ENCODE measurements around the gene DCAKD.

DNA sequence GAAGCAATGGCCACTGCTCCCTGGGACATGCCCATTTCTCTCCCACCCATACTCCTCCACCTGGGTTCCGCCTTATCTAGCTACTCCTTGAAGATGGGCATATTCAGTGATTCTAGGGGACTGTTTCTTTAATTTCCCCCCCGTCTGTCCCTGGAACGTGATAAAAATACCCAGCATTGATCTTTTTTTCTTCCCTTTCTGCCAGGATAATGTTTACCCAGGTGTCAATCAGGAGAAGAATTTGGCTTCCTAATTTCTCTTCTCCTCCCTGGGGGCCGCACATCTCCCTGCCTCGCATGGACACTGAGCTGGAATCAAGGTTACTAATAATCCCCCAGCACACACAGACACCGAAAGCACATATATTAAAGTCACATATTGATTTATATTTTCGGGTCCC lies 35.2 kb downstream of the DCAKD start:
- TF ChIP-seq, protein P1, sequence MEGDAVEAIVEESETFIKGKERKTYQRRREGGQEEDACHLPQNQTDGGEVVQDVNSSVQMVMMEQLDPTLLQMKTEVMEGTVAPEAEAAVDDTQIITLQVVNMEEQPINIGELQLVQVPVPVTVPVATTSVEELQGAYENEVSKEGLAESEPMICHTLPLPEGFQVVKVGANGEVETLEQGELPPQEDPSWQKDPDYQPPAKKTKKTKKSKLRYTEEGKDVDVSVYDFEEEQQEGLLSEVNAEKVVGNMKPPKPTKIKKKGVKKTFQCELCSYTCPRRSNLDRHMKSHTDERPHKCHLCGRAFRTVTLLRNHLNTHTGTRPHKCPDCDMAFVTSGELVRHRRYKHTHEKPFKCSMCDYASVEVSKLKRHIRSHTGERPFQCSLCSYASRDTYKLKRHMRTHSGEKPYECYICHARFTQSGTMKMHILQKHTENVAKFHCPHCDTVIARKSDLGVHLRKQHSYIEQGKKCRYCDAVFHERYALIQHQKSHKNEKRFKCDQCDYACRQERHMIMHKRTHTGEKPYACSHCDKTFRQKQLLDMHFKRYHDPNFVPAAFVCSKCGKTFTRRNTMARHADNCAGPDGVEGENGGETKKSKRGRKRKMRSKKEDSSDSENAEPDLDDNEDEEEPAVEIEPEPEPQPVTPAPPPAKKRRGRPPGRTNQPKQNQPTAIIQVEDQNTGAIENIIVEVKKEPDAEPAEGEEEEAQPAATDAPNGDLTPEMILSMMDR (IDR thresholded peaks at IDR 0.05; ENCODE audit: poor library complexity), result no peak
- TF ChIP-seq EZH2 (IDR thresholded peaks at IDR 0.05; ENCODE audit: borderline replicate concordance) (no peak), EZH2phosphoT487 (IDR thresholded peaks at IDR 0.05; ENCODE audit: low read depth, severe bottlenecking, unreplicated experiment) (no peak)
